Keratinocyte (primary cell): ENCODE results near the gene TRAP1.

Experiments used
- CTCF ChIP-seq, 3 experiments: IDR thresholded peaks in 1 of 3; conservative IDR thresholded peaks in 1 of 3; optimal IDR thresholded peaks in 1 of 3; 2 replicates in 2 of 3; 3 replicates in 1 of 3; pipeline versions ENCODE3 to v1.5.1; 2011; ENCODE audit warnings: low read length in 3 of 3, mild to moderate bottlenecking in 3 of 3, moderate library complexity in 2 of 3, control low read depth in 1 of 3, inconsistent platforms in 1 of 3; ENCODE audit not compliant: insufficient read depth in 2 of 3; ENCODE audit errors: extremely low read depth in 1 of 3
- EZH2 ChIP-seq: IDR thresholded peaks from one replicate; pipeline ENCODE4 v1.6.1; 2012; ENCODE audit warnings: inconsistent platforms, mild to moderate bottlenecking, low read length, moderate library complexity

DNA sequence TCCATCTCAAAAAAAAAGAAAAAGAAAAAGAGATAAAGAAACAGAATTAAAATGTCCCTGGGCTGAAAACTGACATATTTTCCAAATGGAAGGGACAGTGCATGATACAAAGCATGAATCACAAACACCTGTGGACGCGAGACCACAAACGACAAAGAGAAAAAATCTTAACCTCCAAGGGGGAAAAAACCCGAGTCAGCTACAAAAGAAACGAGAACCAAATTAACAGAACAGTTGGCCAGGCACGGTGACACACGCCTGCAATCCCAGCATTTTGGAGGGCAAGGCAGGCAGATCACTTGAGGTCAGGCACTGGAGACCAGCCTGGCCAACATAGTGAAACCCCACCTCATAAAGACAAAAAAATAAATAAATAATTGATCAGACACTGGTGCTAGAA lies 1.9 kb downstream of the TRAP1 start:
- no peak for TF ChIP-seq CTCF (optimal IDR thresholded peaks at IDR 0.05 in 1 of 3, IDR thresholded peaks at IDR 0.05 in 1 of 3, conservative IDR thresholded peaks at IDR 0.05 in 1 of 3; ENCODE audit: extremely low read depth in 1 of 3, insufficient read depth in 2 of 3, low read length in 3 of 3)
- TF ChIP-seq EZH2, result no peak
